HepG2 (cell line): Measurements from ENCODE around the gene MYOM1. TPM values are rescaled to one million over a fixed set of nuclear protein-coding genes. Genes with fewer than 3 reads are reported as not detected.

Experiments used
- CHCHD3 ChIP-seq: sonication (generic); formaldehyde crosslinking; IDR thresholded peaks from 2 replicates; pipeline ENCODE4 v1.8.0; 2022; ENCODE audit warnings: mild to moderate bottlenecking, missing genetic modification reagents, moderate library complexity
- CHD4 ChIP-seq: fragments of 200-600 bp; sonication (generic); IDR thresholded peaks from 2 replicates; pipeline ENCODE4 v1.7.0; 2017; ENCODE audit warnings: mild to moderate bottlenecking, low read length, borderline replicate concordance
- CREB1 ChIP-seq, 2 experiments: fragments of 450-650 bp in 1 of 2; IDR thresholded peaks; 2 replicates each; pipeline ENCODE4 v1.6.1; 2016 to 2017; ENCODE audit warnings: control low read depth in 1 of 2, mild to moderate bottlenecking in 1 of 2, missing compliant biosample characterization in 1 of 2, missing genetic modification characterization in 1 of 2
- ETV5 ChIP-seq: IDR thresholded peaks from 2 replicates; pipeline ENCODE4 v1.6.1; 2018; ENCODE audit warnings: missing biosample characterization, missing genetic modification reagents, inconsistent platforms, borderline replicate concordance
- HOXD1 ChIP-seq: sonication (generic); formaldehyde crosslinking; IDR thresholded peaks from 2 replicates; pipeline ENCODE4 v1.5.0; 2020; ENCODE audit warnings: missing genetic modification reagents
- MATR3 ChIP-seq: sonication (generic); formaldehyde crosslinking; IDR thresholded peaks from 2 replicates; pipeline ENCODE4 v1.4.0; 2020; ENCODE audit warnings: missing genetic modification reagents
- RNF2 ChIP-seq: fragments of 450-650 bp; conservative IDR thresholded peaks from 2 replicates; pipeline ENCODE4 v1.6.1; 2016; ENCODE audit warnings: low read depth
- SIX1 ChIP-seq: sonication (generic); formaldehyde crosslinking; IDR thresholded peaks from 2 replicates; pipeline ENCODE4 v1.4.0; 2020; ENCODE audit warnings: missing genetic modification reagents, borderline replicate concordance
- YEATS4 ChIP-seq: sonication (generic); formaldehyde crosslinking; IDR thresholded peaks from 2 replicates; pipeline ENCODE4 v1.4.0; 2020; ENCODE audit warnings: missing genetic modification reagents, borderline replicate concordance
- ZBTB20 ChIP-seq: sonication (generic); formaldehyde crosslinking; IDR thresholded peaks from 2 replicates; pipeline ENCODE4 v1.8.1; 2023; ENCODE audit warnings: missing genetic modification reagents, low read depth, mild to moderate bottlenecking, borderline replicate concordance
- ZNF331 ChIP-seq: sonication (generic); formaldehyde crosslinking; IDR thresholded peaks from 2 replicates; pipeline ENCODE4 v1.4.0; 2020; ENCODE audit warnings: missing genetic modification reagents
- polyA plus RNA-seq, 8 experiments: library from polyadenylated mRNA; depleted of rRNA in 3 of 8; stranded (reverse) in 7 of 8; unstranded in 1 of 8; fragments of >200 nt; fragmentation: Illumina TruSeq in 4 of 8; extraction: Trizol in 4 of 8; gene quantifications; 2 replicates each; pipeline versions ENCODE4 v1.2.1 to v1.2.3, GENCODE V29; 2011 to 2016; ENCODE audit warnings: low read depth in 4 of 8, missing spikeins in 1 of 8, mixed read lengths in 1 of 8; ENCODE audit not compliant: insufficient read depth in 1 of 8
- total RNA-seq, 5 experiments: library from RNA; depleted of rRNA; stranded (reverse); fragments of >200 nt; fragmentation: Illumina TruSeq; extraction: Trizol; gene quantifications; 2 replicates each; pipeline ENCODE4 v1.2.3, GENCODE V29; 2016; ENCODE audit warnings: low read depth in 1 of 5
- TF ChIP-seq, protein P1 (sequence below): IDR thresholded peaks from 2 replicates; pipeline ENCODE4 v1.6.1; 2016; ENCODE audit warnings: low read depth
- TF ChIP-seq, protein P2 (sequence below): sonication (generic); formaldehyde crosslinking; conservative IDR thresholded peaks from 2 replicates; pipeline ENCODE4 v1.8.0; 2022; ENCODE audit warnings: missing genetic modification reagents
- TF ChIP-seq, protein P3 (sequence below): sonication (generic); formaldehyde crosslinking; IDR thresholded peaks from 2 replicates; pipeline ENCODE4 v1.4.0; 2020; ENCODE audit warnings: missing genetic modification reagents, mild to moderate bottlenecking, borderline replicate concordance
- TF ChIP-seq, protein P4 (sequence below): sonication (generic); formaldehyde crosslinking; IDR thresholded peaks from 2 replicates; pipeline ENCODE4 v1.9.0; 2021; ENCODE audit warnings: missing genetic modification reagents, borderline replicate concordance
- TF ChIP-seq, protein P5 (sequence below): sonication (generic); formaldehyde crosslinking; IDR thresholded peaks from 2 replicates; pipeline ENCODE4 v1.4.0; 2020; ENCODE audit warnings: missing genetic modification reagents, borderline replicate concordance

MYOM1 gene
- total and polyA plus RNA-seq, 2 of the 13 experiments (the other 11 are each of a cell fraction or from before 2014, with no cell fraction given), result 0.46 to 0.98 TPM

DNA sequence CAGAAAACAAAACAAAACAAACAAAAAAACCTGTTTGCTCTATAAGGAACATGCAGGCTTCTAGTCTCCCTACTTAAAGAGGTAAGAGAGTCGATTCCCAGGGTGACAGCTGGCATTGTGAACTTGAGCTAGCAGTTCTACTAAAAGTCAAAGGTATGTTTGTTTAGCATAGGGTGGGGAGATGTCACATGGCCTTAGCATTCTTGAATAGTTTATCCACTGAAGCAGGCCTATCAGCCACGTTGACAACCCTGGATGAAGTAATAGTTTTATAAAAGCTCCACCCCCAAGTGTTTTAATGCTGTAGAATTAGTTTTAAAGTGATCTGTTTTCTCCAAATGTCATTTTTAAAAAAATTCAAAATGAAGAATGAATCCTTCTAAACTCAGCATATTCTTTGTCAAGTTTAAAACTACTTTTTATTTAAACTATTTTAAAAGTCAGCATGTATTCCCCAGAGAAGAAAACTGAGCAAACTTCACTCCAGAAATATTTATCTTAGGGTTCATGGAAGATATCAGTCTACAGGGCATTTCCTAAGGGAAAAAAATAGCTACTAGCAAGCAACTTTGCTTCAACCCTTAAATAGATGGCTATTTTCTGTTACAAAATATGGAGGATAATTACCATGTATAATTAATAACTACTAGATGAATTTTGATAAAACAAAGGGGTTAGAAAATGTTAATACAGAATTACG, 1.7 kb downstream of the MYOM1 start (continued):
- TF ChIP-seq, protein P1, sequence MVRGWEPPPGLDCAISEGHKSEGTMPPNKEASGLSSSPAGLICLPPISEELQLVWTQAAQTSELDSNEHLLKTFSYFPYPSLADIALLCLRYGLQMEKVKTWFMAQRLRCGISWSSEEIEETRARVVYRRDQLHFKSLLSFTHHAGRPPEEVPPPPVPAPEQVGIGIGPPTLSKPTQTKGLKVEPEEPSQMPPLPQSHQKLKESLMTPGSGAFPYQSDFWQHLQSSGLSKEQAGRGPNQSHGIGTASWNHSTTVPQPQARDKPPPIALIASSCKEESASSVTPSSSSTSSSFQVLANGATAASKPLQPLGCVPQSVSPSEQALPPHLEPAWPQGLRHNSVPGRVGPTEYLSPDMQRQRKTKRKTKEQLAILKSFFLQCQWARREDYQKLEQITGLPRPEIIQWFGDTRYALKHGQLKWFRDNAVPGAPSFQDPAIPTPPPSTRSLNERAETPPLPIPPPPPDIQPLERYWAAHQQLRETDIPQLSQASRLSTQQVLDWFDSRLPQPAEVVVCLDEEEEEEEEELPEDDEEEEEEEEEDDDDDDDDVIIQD, result peak; percentile 91; the same call in 1 of the 2 replicates
- TF ChIP-seq, protein P2, sequence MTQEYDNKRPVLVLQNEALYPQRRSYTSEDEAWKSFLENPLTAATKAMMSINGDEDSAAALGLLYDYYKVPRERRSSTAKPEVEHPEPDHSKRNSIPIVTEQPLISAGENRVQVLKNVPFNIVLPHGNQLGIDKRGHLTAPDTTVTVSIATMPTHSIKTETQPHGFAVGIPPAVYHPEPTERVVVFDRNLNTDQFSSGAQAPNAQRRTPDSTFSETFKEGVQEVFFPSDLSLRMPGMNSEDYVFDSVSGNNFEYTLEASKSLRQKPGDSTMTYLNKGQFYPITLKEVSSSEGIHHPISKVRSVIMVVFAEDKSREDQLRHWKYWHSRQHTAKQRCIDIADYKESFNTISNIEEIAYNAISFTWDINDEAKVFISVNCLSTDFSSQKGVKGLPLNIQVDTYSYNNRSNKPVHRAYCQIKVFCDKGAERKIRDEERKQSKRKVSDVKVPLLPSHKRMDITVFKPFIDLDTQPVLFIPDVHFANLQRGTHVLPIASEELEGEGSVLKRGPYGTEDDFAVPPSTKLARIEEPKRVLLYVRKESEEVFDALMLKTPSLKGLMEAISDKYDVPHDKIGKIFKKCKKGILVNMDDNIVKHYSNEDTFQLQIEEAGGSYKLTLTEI (CRISPR knock-in tag), result no peak
- no peak for TF ChIP-seq RNF2
- no peak; the same call in 1 of the 2 replicates for TF ChIP-seq ZNF331 (CRISPR knock-in tag)
- TF ChIP-seq, protein P3, sequence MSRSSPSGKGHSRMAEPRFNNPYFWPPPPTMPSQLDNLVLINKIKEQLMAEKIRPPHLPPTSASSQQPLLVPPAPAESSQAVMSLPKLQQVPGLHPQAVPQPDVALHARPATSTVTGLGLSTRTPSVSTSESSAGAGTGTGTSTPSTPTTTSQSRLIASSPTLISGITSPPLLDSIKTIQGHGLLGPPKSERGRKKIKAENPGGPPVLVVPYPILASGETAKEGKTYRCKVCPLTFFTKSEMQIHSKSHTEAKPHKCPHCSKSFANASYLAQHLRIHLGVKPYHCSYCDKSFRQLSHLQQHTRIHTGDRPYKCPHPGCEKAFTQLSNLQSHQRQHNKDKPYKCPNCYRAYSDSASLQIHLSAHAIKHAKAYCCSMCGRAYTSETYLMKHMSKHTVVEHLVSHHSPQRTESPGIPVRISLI (CRISPR knock-in tag), result no peak
- no peak for TF ChIP-seq CREB1 (IDR thresholded peaks at IDR 0.05)
- TF ChIP-seq CREB1 (CRISPR knock-in tag; IDR thresholded peaks at IDR 0.05), result peak; percentile 59; the same call in 1 of the 2 replicates
- peak; percentile 99 for TF ChIP-seq ZBTB20 (CRISPR knock-in tag)
- peak; percentile 29; the same call in 1 of the 2 replicates for TF ChIP-seq ETV5 (CRISPR knock-in tag)
- TF ChIP-seq HOXD1, result no peak
- TF ChIP-seq, protein P4, sequence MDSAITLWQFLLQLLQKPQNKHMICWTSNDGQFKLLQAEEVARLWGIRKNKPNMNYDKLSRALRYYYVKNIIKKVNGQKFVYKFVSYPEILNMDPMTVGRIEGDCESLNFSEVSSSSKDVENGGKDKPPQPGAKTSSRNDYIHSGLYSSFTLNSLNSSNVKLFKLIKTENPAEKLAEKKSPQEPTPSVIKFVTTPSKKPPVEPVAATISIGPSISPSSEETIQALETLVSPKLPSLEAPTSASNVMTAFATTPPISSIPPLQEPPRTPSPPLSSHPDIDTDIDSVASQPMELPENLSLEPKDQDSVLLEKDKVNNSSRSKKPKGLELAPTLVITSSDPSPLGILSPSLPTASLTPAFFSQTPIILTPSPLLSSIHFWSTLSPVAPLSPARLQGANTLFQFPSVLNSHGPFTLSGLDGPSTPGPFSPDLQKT (CRISPR knock-in tag), result no peak
- TF ChIP-seq CHCHD3 (CRISPR knock-in tag), result no peak
- no peak for TF ChIP-seq CHD4
- TF ChIP-seq, protein P5, sequence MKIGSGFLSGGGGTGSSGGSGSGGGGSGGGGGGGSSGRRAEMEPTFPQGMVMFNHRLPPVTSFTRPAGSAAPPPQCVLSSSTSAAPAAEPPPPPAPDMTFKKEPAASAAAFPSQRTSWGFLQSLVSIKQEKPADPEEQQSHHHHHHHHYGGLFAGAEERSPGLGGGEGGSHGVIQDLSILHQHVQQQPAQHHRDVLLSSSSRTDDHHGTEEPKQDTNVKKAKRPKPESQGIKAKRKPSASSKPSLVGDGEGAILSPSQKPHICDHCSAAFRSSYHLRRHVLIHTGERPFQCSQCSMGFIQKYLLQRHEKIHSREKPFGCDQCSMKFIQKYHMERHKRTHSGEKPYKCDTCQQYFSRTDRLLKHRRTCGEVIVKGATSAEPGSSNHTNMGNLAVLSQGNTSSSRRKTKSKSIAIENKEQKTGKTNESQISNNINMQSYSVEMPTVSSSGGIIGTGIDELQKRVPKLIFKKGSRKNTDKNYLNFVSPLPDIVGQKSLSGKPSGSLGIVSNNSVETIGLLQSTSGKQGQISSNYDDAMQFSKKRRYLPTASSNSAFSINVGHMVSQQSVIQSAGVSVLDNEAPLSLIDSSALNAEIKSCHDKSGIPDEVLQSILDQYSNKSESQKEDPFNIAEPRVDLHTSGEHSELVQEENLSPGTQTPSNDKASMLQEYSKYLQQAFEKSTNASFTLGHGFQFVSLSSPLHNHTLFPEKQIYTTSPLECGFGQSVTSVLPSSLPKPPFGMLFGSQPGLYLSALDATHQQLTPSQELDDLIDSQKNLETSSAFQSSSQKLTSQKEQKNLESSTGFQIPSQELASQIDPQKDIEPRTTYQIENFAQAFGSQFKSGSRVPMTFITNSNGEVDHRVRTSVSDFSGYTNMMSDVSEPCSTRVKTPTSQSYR (CRISPR knock-in tag), result no peak; the same call in 1 of the 2 replicates
- no peak for TF ChIP-seq MATR3 (CRISPR knock-in tag)
- peak; percentile 13; the same call in 1 of the 2 replicates for TF ChIP-seq SIX1
- TF ChIP-seq YEATS4, result peak; percentile 78
